Choroid plexus epithelial cell (primary cell): ENCODE results near the gene ZNF692.

Source experiments
- DNase-seq: peaks from one replicate; pipeline ENCODE4 v3.0.0-alpha.2; 2010; ENCODE audit warnings: low read depth
- H3K4me3 ChIP-seq: 2 replicates; pipeline ENCODE4 v1.5.1; 2011; ENCODE audit warnings: low read depth, mild to moderate bottlenecking, control low read depth, low read length, moderate library complexity
- TF ChIP-seq, protein P1 (sequence below): conservative IDR thresholded peaks from 2 replicates; pipeline ENCODE4 v1.5.1; 2011; ENCODE audit warnings: low read depth, mild to moderate bottlenecking, control low read depth, inconsistent platforms, low read length, moderate library complexity

ZNF692 gene

DNA sequence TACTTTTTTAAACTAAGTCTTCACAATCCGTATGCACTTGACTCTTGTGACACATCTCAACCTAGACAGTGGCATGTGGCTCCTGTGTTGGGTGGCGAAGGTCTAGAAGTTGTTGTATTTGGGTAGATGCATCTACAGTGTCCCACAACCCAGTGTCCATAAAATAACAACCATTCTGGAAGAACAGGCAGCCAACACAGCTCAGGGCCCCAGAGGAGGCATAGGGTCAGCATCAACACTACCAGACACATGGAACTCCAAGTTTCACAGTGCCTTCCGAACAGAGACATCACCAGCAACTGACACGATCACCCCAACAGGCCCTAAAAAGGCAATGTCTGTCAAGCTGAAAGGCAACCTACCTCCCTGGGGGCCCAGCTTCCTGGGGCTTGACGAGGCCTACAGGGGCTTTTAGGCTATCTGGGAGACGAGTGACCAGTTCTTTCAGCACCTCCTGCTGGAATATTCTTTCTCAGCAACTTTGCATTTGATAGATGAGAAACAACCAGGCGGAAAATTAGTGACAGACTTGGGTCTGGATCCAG lies 38.8 kb downstream of the ZNF692 start:
- TF ChIP-seq, protein P1, sequence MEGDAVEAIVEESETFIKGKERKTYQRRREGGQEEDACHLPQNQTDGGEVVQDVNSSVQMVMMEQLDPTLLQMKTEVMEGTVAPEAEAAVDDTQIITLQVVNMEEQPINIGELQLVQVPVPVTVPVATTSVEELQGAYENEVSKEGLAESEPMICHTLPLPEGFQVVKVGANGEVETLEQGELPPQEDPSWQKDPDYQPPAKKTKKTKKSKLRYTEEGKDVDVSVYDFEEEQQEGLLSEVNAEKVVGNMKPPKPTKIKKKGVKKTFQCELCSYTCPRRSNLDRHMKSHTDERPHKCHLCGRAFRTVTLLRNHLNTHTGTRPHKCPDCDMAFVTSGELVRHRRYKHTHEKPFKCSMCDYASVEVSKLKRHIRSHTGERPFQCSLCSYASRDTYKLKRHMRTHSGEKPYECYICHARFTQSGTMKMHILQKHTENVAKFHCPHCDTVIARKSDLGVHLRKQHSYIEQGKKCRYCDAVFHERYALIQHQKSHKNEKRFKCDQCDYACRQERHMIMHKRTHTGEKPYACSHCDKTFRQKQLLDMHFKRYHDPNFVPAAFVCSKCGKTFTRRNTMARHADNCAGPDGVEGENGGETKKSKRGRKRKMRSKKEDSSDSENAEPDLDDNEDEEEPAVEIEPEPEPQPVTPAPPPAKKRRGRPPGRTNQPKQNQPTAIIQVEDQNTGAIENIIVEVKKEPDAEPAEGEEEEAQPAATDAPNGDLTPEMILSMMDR, result no peak
- no peak overlapping the region for H3K4me3 ChIP-seq
- no peak for DNase-seq

DNA sequence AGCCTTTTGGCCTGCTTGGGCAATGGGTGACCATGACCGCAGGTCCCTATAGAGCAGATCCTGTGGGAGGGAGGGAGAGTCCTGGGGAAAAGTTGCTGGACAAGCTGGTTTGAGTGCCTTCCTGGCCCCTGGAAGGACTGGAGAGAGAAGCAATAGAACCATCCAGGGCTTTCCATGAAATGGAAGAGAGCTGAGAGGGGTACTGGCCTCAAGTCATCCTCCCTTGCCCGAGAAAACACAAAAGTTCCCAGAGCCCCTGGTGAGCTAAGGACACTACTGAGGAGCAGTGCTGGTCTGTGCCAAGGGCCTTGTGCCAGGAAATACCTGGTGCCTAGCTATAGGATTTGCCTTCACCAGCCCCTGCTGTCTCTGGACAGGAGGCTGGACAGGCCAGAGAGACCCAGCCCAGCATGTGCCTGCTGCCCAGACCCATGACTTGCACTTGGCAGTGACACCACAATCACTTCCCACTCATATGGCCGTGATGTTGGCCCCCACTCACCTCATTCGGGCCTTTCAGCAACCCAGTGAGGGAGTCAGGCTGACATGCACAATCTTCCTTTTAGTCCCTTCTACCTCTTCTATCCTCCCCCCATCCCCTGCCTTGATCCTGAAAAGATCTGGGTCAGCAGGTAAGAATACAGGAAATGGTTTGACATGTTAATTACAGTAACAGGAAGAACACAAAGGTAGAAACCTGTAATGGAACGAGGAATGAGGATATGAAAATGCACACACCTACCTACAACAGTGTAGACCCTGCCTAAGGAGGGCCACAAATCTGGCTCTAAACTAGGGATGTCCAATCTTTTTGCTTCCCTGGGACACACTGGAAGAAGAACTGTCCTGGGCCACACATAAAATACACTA lies 40.1 kb downstream of the ZNF692 start:
- DNase-seq, result no peak

DNA sequence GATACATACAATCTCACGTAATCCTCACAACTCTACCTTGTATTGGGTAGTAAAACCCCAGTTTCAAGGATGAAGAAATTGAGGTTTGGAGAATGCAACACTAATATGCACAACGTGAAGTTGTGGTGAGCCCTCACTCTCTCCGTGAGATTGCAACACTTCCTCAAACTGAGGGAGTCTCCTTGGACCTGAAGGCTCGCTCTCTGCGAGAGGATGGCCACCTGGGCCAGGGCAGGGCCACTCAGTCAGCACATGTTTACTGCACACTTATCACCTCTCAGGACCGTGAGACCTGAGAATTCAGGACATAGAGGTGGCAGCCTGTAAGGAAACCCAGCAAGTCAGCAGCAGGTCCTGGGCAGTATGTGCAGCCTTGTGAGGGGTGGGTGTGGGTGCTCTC lies 41.8 kb downstream of the ZNF692 start:
- no peak overlapping the region for H3K4me3 ChIP-seq
- DNase-seq, result no peak
- TF ChIP-seq, protein P1, result no peak

More for the DNA sequence above, 40.1 kb downstream of the ZNF692 start:
- TF ChIP-seq, protein P1, result no peak
- H3K4me3 ChIP-seq, result no peak overlapping the region

DNA sequence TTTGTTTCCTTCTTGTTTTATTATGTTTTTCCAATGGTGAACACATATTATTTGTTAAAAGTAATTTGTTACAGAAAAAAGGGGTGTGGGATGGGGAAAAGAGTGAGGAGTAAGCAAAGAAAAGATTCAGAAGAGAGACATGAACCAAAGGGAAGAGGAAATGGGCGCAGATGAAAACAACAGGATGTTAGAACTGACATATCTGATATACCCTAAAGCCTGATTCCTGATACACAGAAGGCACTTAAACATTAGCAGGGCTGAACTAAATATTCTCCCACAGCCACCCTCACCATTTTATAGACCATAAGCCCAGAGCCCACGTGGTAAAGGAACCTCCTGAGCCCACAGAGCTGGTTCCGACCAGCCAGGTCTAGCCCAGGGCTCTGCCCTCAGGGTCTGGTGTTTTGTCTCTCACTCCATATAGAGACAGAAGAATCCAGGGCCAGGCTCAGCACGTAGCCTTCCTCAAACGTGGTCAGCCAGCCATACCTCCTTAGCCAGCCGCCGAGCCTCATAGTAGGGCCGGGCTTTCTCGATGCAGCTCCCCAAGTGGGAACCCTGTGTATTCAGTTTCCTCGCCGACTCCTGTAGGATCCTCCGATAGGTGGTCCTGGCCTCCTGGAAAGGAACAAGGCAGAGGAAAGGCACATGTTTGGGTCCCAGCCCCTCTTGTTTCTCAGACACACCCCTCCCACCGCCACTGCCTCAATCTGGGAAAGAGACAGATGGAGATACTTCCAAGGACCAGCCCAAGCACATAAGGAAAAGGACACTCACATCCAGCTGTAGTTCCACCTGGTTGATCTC lies 42.6 kb downstream of the ZNF692 start:
- H3K4me3 ChIP-seq, result no peak overlapping the region
- DNase-seq, result no peak
- TF ChIP-seq, protein P1, result no peak

DNA sequence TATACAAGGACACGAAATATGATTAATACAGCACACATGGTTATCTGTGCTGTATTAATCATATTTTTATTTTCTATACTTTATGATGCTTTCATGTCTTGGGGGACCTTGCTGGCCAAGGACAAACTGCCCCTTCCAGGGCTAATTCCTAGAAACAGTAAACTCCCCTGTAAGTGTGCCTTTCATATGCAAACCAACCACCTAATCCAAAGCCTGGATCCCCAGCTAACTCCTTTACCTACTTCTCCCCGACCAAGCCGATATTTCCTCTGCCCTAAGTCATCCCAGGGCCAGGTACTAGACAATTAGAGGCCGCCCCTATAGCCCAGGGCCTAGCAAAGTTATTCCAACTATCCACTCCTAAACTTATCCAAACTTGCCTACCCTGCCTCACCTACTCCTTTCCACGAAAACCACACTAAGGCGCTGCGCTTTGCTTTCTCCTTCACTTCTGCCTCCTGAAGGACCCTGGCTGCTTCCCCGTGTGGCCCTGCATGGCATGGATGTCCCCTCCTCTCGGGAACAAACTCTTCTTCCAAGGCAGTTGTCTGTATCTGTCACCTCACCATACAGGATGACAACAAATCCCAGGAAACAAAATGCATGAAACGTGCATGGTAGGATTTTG lies 43.4 kb downstream of the ZNF692 start:
- TF ChIP-seq, protein P1, result no peak
- H3K4me3 ChIP-seq, result no peak overlapping the region
- DNase-seq, result no peak

DNA sequence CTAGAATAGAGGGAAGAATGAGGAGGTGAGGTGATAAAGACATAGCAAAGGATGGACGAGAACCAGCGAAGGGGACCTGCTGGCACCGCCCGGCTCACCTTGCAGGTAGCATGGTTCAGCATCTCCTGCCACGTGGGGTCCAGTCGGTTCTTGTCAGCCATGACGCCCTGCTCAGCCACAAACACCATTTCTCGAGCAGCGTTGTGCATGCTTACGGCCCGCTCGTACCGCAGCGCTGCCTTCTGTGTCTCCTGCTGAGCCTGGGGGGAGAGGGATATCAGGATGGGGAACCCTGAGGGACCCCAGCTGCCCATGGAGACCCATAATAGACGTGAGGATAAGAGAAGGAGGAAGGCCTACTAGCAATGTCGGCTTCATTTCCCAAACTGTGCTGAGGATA lies 44.5 kb downstream of the ZNF692 start:
- no peak for DNase-seq
- TF ChIP-seq, protein P1, result no peak
- no peak overlapping the region for H3K4me3 ChIP-seq
